Measurements from ENCODE around the gene VRTN. TPM values are rescaled to one million over a fixed set of nuclear protein-coding genes. Genes with fewer than 3 reads are reported as not detected.

Gene VRTN
- total and polyA plus RNA-seq, 2 of the 13 experiments (the other 11 are each of a cell fraction or from before 2014, with no cell fraction given), result not detected

- TF ChIP-seq EED (CRISPR knock-in tag; IDR thresholded peaks at IDR 0.05) (no peak), CAMTA2 (CRISPR knock-in tag; IDR thresholded peaks at IDR 0.05; ENCODE audit: borderline replicate concordance) (peak; percentile 75; the same call in 1 of the 2 replicates), TCF7L2 (IDR thresholded peaks at IDR 0.05; ENCODE audit: low read depth, low read length) (no peak), PBX2 (CRISPR knock-in tag; IDR thresholded peaks at IDR 0.05) (no peak), HNF4G (IDR thresholded peaks at IDR 0.05; ENCODE audit: borderline replicate concordance, low read depth, low read length) (0 out of 2 replicates have a peak, but pooled peaks have one; percentile 14), HNF4G (CRISPR knock-in tag; IDR thresholded peaks at IDR 0.05; ENCODE audit: borderline replicate concordance, low read depth) (peak; percentile 17; the same call in 1 of the 2 replicates), ZFP90 (CRISPR knock-in tag; IDR thresholded peaks at IDR 0.05; ENCODE audit: borderline replicate concordance) (no peak; the same call in 1 of the 2 replicates), SOX5 (CRISPR knock-in tag; IDR thresholded peaks at IDR 0.05; ENCODE audit: borderline replicate concordance) (peak; percentile 49; the same call in 1 of the 2 replicates), ZNF550 (CRISPR knock-in tag; IDR thresholded peaks at IDR 0.05; ENCODE audit: borderline replicate concordance) (peak; percentile 79; the same call in 1 of the 2 replicates), ZNF121 (CRISPR knock-in tag; IDR thresholded peaks at IDR 0.05) (peak; percentile 99), MYC (CRISPR knock-in tag; IDR thresholded peaks at IDR 0.05; ENCODE audit: borderline replicate concordance) (peak; percentile 49; the same call in 1 of the 2 replicates), ZNF572 (CRISPR knock-in tag; IDR thresholded peaks at IDR 0.05) (peak; percentile 43; the same call in 1 of the 2 replicates), ZNF275 (CRISPR knock-in tag; IDR thresholded peaks at IDR 0.05; ENCODE audit: borderline replicate concordance) (peak; percentile 44; the same call in 1 of the 2 replicates), IRF2 (CRISPR knock-in tag; IDR thresholded peaks at IDR 0.05) (peak; percentile 76; the same call in 1 of the 2 replicates), HDAC2 (CRISPR knock-in tag; IDR thresholded peaks at IDR 0.05) (no peak; the same call in none of the 2 replicates), PHB2 (IDR thresholded peaks at IDR 0.05; ENCODE audit: partially characterized antibody) (no peak), ZNF124 (CRISPR knock-in tag; IDR thresholded peaks at IDR 0.05) (peak; percentile 58; the same call in 1 of the 2 replicates), ZNF780A (CRISPR knock-in tag; IDR thresholded peaks at IDR 0.05) (no peak), ZNF713 (CRISPR knock-in tag; IDR thresholded peaks at IDR 0.05) (no peak), BCLAF1 (IDR thresholded peaks at IDR 0.05) (no peak), RFXAP (CRISPR knock-in tag; IDR thresholded peaks at IDR 0.05; ENCODE audit: borderline replicate concordance) (0 out of 2 replicates have a peak, but pooled peaks have one; percentile 40), CENPT (CRISPR knock-in tag; IDR thresholded peaks at IDR 0.05; ENCODE audit: low read depth) (no peak), KLF9 (CRISPR knock-in tag; IDR thresholded peaks at IDR 0.05; ENCODE audit: low read depth) (0 out of 2 replicates have a peak, but pooled peaks have one; percentile 16), ZBTB20 (CRISPR knock-in tag; IDR thresholded peaks at IDR 0.05; ENCODE audit: borderline replicate concordance, low read depth) (no peak; the same call in 1 of the 2 replicates), ZNF260 (CRISPR knock-in tag; IDR thresholded peaks at IDR 0.05; ENCODE audit: borderline replicate concordance, low read depth) (no peak)
Observed at GRCh38 chr14:74302634-74303569, 45.4 kb upstream of the VRTN start, which contains the start of gene ABCD4 (continued).

All from HepG2 (cell line).